K562 (cell line): ENCODE data around the gene GUCY2C. TPM values are rescaled to one million over a fixed set of nuclear protein-coding genes. Genes with fewer than 3 reads are reported as not detected.

ENCODE experiments used
- ATAC-seq: fragments of 200-7000 bp; cut with Tn5 transposase; 3 replicates; pipeline ENCODE4 v1.9.1; 2020; ENCODE audit warnings: moderate library complexity
- BruUV-seq: library from RNA; stranded (reverse); fragments of 400-500 nt; replicated peaks from 2 replicates; lab custom pipeline; 2021; lab: Mats Ljungman, UMichigan
- CTCF ChIA-PET: fragments of 300-600 bp; formaldehyde crosslinking; extraction: SDS; loops from one replicate; lab custom pipeline; 2021; ENCODE audit warnings: low intra/inter-chr PET ratio; lab: Yijun Ruan, JAX
- POLR2A ChIA-PET: fragments of 300-600, 350-650 bp; sonication (Branson Sonifier 250); formaldehyde crosslinking; extraction: SDS; loops from one replicate; lab custom pipeline; 2021; ENCODE audit warnings: antibody characterized with exemption, inconsistent platforms; lab: Yijun Ruan, JAX
- DNase-seq, 4 experiments: peaks; one replicate each; pipeline versions ENCODE4 v3.0.0 to v3.0.0-alpha.2; 2011 to 2018; ENCODE audit warnings: low spot score in 3 of 4, mixed read lengths in 3 of 4; ENCODE audit errors: extremely low read depth in 1 of 4
- FAIRE-seq: peaks from 2 replicates; lab custom pipeline; 2011; peaks lifted over from hg19 to GRCh38; lab: Jason Lieb, UNC
- H2AFZ ChIP-seq: 2 replicates; pipeline ENCODE4 v1.6.0; 2011; ENCODE audit warnings: low read depth, low read length, control low read depth, inconsistent platforms
- H3K27ac ChIP-seq: fragments of 200-600 bp; 3 replicates; pipeline ENCODE4 v1.8.0; 2011; ENCODE audit warnings: low read depth, mild to moderate bottlenecking, control low read depth, inconsistent platforms, low read length, moderate library complexity, mixed read lengths; ENCODE audit errors: extremely low read depth
- H3K27me3 ChIP-seq, 2 experiments: fragments of 300-600 bp in 1 of 2; 2 replicates in 1 of 2; 3 replicates in 1 of 2; pipeline versions ENCODE4 v1.6.0 to v1.8.0; 2011; ENCODE audit warnings: inconsistent platforms in 2 of 2, low read length in 2 of 2, mild to moderate bottlenecking in 1 of 2, mixed read lengths in 1 of 2, moderate library complexity in 1 of 2; ENCODE audit not compliant: control insufficient read depth in 2 of 2, insufficient read depth in 2 of 2
- H3K36me3 ChIP-seq: fragments of 300-600 bp; 3 replicates; pipeline ENCODE4 v1.8.0; 2011; ENCODE audit warnings: mild to moderate bottlenecking, low read length, inconsistent platforms; ENCODE audit not compliant: control insufficient read depth, insufficient read depth
- H3K4me1 ChIP-seq, 2 experiments: fragments of 200-600 bp in 1 of 2; replicated peaks in 1 of 2; 2 replicates in 1 of 2; 3 replicates in 1 of 2; pipeline versions ENCODE4 v1.5.1 to v1.8.0; 2011; ENCODE audit warnings: inconsistent platforms in 2 of 2, low read length in 2 of 2, mild to moderate bottlenecking in 1 of 2, mixed read lengths in 1 of 2, moderate library complexity in 1 of 2; ENCODE audit not compliant: control insufficient read depth in 2 of 2, insufficient read depth in 2 of 2
- H3K4me2 ChIP-seq: 2 replicates; pipeline ENCODE4 v1.6.1; 2011; ENCODE audit warnings: low read length, control low read depth, inconsistent platforms, mixed read lengths; ENCODE audit not compliant: insufficient read depth
- H3K4me3 ChIP-seq: fragments of 200-600 bp; sonication (generic), shearing (Covaris generic); 2 replicates; pipeline ENCODE4 v1.5.1; 2016; ENCODE audit warnings: control low read depth, inconsistent platforms
- H3K79me2 ChIP-seq: fragments of 200-600 bp; 3 replicates; pipeline ENCODE4 v1.8.0; 2011; ENCODE audit warnings: low read length, inconsistent platforms; ENCODE audit not compliant: control insufficient read depth, insufficient read depth
- H3K9ac ChIP-seq, 2 experiments: 2 replicates each; pipeline versions ENCODE4 v1.6.0 to v1.6.1; 2011; ENCODE audit warnings: low read depth in 2 of 2, low read length in 2 of 2, control low read depth in 1 of 2, inconsistent platforms in 1 of 2, mild to moderate bottlenecking in 1 of 2, mixed read lengths in 1 of 2; ENCODE audit not compliant: insufficient read depth in 1 of 2
- H3K9me1 ChIP-seq: one replicate; pipeline ENCODE4 v1.6.0; 2011; ENCODE audit warnings: inconsistent platforms, mild to moderate bottlenecking, low read length, moderate library complexity; ENCODE audit not compliant: control insufficient read depth, insufficient read depth
- H3K9me3 ChIP-seq: replicated peaks from 2 replicates; pipeline ENCODE4 v1.5.1; 2011; ENCODE audit warnings: low read depth, low read length, inconsistent platforms; ENCODE audit not compliant: control insufficient read depth, insufficient read depth
- H4K20me1 ChIP-seq: replicated peaks from 2 replicates; pipeline ENCODE4 v1.6.1; 2011; ENCODE audit warnings: low read length, inconsistent platforms, mixed read lengths; ENCODE audit not compliant: control insufficient read depth, insufficient read depth
- KLF6 ChIP-seq: fragments of 250-450 bp; sonication (Bioruptor Pico); IDR thresholded peaks from 2 replicates; pipeline ENCODE4 v1.4.0; 2020; ENCODE audit warnings: mild to moderate bottlenecking, moderate library complexity, borderline replicate concordance
- MYC ChIP-seq, 2 experiments: fragments of 250-450 bp in 1 of 2; sonication (Bioruptor Pico) in 1 of 2; IDR thresholded peaks; 2 replicates each; pipeline versions ENCODE4 v1.5.1 to v1.6.1; 2012 to 2021; ENCODE audit warnings: low read depth in 2 of 2, borderline replicate concordance in 1 of 2, improper control_type of control experiment in 1 of 2, low read length in 1 of 2, mild to moderate bottlenecking in 1 of 2, moderate library complexity in 1 of 2
- RAD21 ChIP-seq, 2 experiments: fragments of 250-450 bp in 1 of 2; fragments of 450-650 bp in 1 of 2; sonication (Bioruptor Pico) in 1 of 2; formaldehyde crosslinking in 1 of 2; IDR thresholded peaks in 1 of 2; conservative IDR thresholded peaks in 1 of 2; 2 replicates each; pipeline versions ENCODE4 v1.4.0 to v1.8.0; 2020 to 2022; ENCODE audit warnings: mild to moderate bottlenecking in 2 of 2, moderate library complexity in 1 of 2
- SIN3B ChIP-seq: fragments of 450-650 bp; IDR thresholded peaks from 2 replicates; pipeline ENCODE4 v1.6.1; 2017; ENCODE audit warnings: low read depth, mild to moderate bottlenecking, moderate library complexity
- ZNF133 ChIP-seq: fragments of 250-450 bp; sonication (Bioruptor Pico); IDR thresholded peaks from 2 replicates; pipeline ENCODE4 v1.4.0; 2020; ENCODE audit warnings: mild to moderate bottlenecking
- ZNF197 ChIP-seq: fragments of 200-800 bp; sonication (Bioruptor generic); IDR thresholded peaks from 2 replicates; pipeline ENCODE4 v1.6.1; 2016; ENCODE audit warnings: low read depth, missing genetic modification characterization, missing compliant biosample characterization
- ZNF583 ChIP-seq: fragments of 250-450 bp; sonication (Bioruptor Pico); IDR thresholded peaks from 2 replicates; pipeline ENCODE4 v1.4.0; 2020
- WGBS: fragments of 100-300 bp; shearing (Covaris generic); methylation state at CpG from one replicate; pipeline ENCODE4 v1.1.6; 2016; ENCODE audit warnings: low coverage, mixed read lengths; ENCODE audit not compliant: insufficient coverage; ENCODE audit errors: missing lambda C conversion rate; 5-methylcytosine and 5-hydroxymethylcytosine counted together
- in situ Hi-C: fragments of 300-500 bp; cut with MboI; formaldehyde crosslinking; loops from 4 replicates; pipeline ENCODE4 v1.15.0; 2018; ENCODE audit warnings: inconsistent platforms, mixed read lengths
- intact Hi-C: fragments of 100-400 bp; cut with micrococcal nuclease; formaldehyde crosslinking; loops from 2 replicates; pipeline ENCODE4 v1.14.2; 2022
- polyA plus RNA-seq, 8 experiments: library from polyadenylated mRNA; depleted of rRNA in 4 of 8; stranded (reverse) in 5 of 8; unstranded in 3 of 8; fragments of >200 nt; fragmentation: Nextera tagmentation in 2 of 8; fragmentation: Illumina TruSeq in 1 of 8; extraction: Ambion mirVana in 2 of 8; extraction: Trizol in 1 of 8; gene quantifications; 2 replicates each; pipeline versions ENCODE4 v1.2.1 to v1.2.3, GENCODE V29; 2011 to 2014; ENCODE audit warnings: inconsistent platforms in 1 of 8, missing spikeins in 1 of 8
- total RNA-seq, 7 experiments: library from RNA; depleted of rRNA in 6 of 7; stranded (reverse); fragments of >200 nt in 6 of 7; fragmentation: Illumina TruSeq in 2 of 7; extraction: Trizol in 2 of 7; gene quantifications; 2 replicates each; pipeline versions ENCODE4 v1.2.1 to v1.2.3, GENCODE V29; 2011 to 2021; ENCODE audit warnings: low replicate concordance in 1 of 7
- TF ChIP-seq, protein P1 (sequence below), 3 experiments: IDR thresholded peaks in 2 of 3; conservative IDR thresholded peaks in 1 of 3; 2 replicates each; pipeline ENCODE4 v1.5.1; 2011 to 2012; ENCODE audit warnings: low read length in 3 of 3, mild to moderate bottlenecking in 3 of 3, control low read depth in 2 of 3, improper control_type of control experiment in 1 of 3, inconsistent platforms in 1 of 3, low read depth in 1 of 3, mixed read lengths in 1 of 3, moderate library complexity in 1 of 3; ENCODE audit not compliant: insufficient read depth in 2 of 3
- TF ChIP-seq, protein P2 (sequence below): fragments of 450-650 bp; formaldehyde crosslinking; IDR thresholded peaks from 2 replicates; pipeline ENCODE4 v1.4.0; 2022; ENCODE audit warnings: mild to moderate bottlenecking, moderate library complexity
- TF ChIP-seq, protein P3 (sequence below), 2 experiments: fragments of 450-650 bp; formaldehyde crosslinking in 1 of 2; IDR thresholded peaks; 2 replicates each; pipeline versions ENCODE4 v1.4.0 to v1.6.1; 2014 to 2020; ENCODE audit warnings: mild to moderate bottlenecking in 2 of 2, borderline replicate concordance in 1 of 2, low read depth in 1 of 2

The GUCY2C gene
- total and polyA plus RNA-seq, 9 of the 15 experiments (the other 6 are each of a cell fraction or from before 2014, with no cell fraction given) = 0.01 to 0.05 (median 0.04) TPM; not detected in 6

GRCh38 chr12:14618983-14619382 is 77.4 kb downstream of the GUCY2C start:
- intact Hi-C loops (no loop called here), in situ Hi-C loops (no loop called here)
- no TSS peak for BruUV-seq
- CTCF ChIA-PET = no interaction called here
- DNase-seq (peak in 1 of 4 experiments; percentile 9), FAIRE-seq (no peak), ATAC-seq (no peak)
- Histone ChIP-seq H3K9me3 (no peaks in the 10 kb centered on the region), H3K36me3 (no peaks in the 10 kb centered on the region), H3K27me3 (no peaks in the 10 kb centered on the region), H3K27ac (no peak overlapping the region), H3K4me1 (no peaks in the 10 kb centered on the region), H3K9ac (no peak overlapping the region), H3K79me2 (no peaks in the 10 kb centered on the region), H3K9me1 (no peaks in the 10 kb centered on the region), H2AFZ (no peak overlapping the region), H3K4me3 (no peak overlapping the region), H4K20me1 (no peaks in the 10 kb centered on the region), H3K4me2 (no peak overlapping the region)
- WGBS = 6% methylated on average over 4 of the region's 4 CpGs
- POLR2A ChIA-PET = no interaction called here
- TF ChIP-seq, protein P1, sequence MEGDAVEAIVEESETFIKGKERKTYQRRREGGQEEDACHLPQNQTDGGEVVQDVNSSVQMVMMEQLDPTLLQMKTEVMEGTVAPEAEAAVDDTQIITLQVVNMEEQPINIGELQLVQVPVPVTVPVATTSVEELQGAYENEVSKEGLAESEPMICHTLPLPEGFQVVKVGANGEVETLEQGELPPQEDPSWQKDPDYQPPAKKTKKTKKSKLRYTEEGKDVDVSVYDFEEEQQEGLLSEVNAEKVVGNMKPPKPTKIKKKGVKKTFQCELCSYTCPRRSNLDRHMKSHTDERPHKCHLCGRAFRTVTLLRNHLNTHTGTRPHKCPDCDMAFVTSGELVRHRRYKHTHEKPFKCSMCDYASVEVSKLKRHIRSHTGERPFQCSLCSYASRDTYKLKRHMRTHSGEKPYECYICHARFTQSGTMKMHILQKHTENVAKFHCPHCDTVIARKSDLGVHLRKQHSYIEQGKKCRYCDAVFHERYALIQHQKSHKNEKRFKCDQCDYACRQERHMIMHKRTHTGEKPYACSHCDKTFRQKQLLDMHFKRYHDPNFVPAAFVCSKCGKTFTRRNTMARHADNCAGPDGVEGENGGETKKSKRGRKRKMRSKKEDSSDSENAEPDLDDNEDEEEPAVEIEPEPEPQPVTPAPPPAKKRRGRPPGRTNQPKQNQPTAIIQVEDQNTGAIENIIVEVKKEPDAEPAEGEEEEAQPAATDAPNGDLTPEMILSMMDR (IDR thresholded peaks at IDR 0.05 in 2 of 3, conservative IDR thresholded peaks at IDR 0.05 in 1 of 3; ENCODE audit: insufficient read depth in 2 of 3, low read depth in 1 of 3, low read length in 3 of 3) = peak in 2 of 3 experiments; percentile 33 to 44; a peak in 3 of 6 replicates
- no peak for TF ChIP-seq ZNF583
- peak; percentile 30 to 52 for TF ChIP-seq RAD21 (CRISPR knock-in tag; conservative IDR thresholded peaks at IDR 0.05 in 1 of 2, IDR thresholded peaks at IDR 0.05 in 1 of 2)
- TF ChIP-seq ZNF133 = no peak
- TF ChIP-seq, protein P2, sequence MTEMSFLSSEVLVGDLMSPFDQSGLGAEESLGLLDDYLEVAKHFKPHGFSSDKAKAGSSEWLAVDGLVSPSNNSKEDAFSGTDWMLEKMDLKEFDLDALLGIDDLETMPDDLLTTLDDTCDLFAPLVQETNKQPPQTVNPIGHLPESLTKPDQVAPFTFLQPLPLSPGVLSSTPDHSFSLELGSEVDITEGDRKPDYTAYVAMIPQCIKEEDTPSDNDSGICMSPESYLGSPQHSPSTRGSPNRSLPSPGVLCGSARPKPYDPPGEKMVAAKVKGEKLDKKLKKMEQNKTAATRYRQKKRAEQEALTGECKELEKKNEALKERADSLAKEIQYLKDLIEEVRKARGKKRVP (CRISPR knock-in tag) = no peak
- no peak for TF ChIP-seq KLF6 (CRISPR knock-in tag)
- TF ChIP-seq MYC (IDR thresholded peaks at IDR 0.05; ENCODE audit: low read depth, low read length) = no peak
- TF ChIP-seq MYC (CRISPR knock-in tag; IDR thresholded peaks at IDR 0.05; ENCODE audit: borderline replicate concordance, low read depth) = no peak
- TF ChIP-seq, protein P3, sequence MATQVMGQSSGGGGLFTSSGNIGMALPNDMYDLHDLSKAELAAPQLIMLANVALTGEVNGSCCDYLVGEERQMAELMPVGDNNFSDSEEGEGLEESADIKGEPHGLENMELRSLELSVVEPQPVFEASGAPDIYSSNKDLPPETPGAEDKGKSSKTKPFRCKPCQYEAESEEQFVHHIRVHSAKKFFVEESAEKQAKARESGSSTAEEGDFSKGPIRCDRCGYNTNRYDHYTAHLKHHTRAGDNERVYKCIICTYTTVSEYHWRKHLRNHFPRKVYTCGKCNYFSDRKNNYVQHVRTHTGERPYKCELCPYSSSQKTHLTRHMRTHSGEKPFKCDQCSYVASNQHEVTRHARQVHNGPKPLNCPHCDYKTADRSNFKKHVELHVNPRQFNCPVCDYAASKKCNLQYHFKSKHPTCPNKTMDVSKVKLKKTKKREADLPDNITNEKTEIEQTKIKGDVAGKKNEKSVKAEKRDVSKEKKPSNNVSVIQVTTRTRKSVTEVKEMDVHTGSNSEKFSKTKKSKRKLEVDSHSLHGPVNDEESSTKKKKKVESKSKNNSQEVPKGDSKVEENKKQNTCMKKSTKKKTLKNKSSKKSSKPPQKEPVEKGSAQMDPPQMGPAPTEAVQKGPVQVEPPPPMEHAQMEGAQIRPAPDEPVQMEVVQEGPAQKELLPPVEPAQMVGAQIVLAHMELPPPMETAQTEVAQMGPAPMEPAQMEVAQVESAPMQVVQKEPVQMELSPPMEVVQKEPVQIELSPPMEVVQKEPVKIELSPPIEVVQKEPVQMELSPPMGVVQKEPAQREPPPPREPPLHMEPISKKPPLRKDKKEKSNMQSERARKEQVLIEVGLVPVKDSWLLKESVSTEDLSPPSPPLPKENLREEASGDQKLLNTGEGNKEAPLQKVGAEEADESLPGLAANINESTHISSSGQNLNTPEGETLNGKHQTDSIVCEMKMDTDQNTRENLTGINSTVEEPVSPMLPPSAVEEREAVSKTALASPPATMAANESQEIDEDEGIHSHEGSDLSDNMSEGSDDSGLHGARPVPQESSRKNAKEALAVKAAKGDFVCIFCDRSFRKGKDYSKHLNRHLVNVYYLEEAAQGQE (IDR thresholded peaks at IDR 0.05; ENCODE audit: borderline replicate concordance) = peak; percentile 32; the same call in 1 of the 2 replicates
- TF ChIP-seq, protein P3 (CRISPR knock-in tag; IDR thresholded peaks at IDR 0.05; ENCODE audit: low read depth) = no peak
- no peak for TF ChIP-seq ZNF197 (CRISPR knock-in tag)
- TF ChIP-seq SIN3B = no peak
